Esophagus (tissue), 2 donors: ENCODE results near the gene AAK1. TPM values are rescaled to one million over a fixed set of nuclear protein-coding genes. Genes with fewer than 3 reads are reported as not detected.
A peak's percentile ranks its signal among the peaks of the same experiment; 100 is the strongest.

Source experiments
- H3K27ac ChIP-seq, 2 donors: one replicate each; pipeline ENCODE4 v1.5.1; 2013; ENCODE audit warnings: low read depth in 2 of 2, mild to moderate bottlenecking in 2 of 2, inconsistent platforms in 1 of 2, low read length in 1 of 2, moderate library complexity in 1 of 2
- H3K27me3 ChIP-seq, 2 donors: one replicate each; pipeline ENCODE4 v1.6.1; 2013; ENCODE audit warnings: low read length in 2 of 2, control low read depth in 1 of 2, mild to moderate bottlenecking in 1 of 2; ENCODE audit not compliant: insufficient read depth in 2 of 2, control insufficient read depth in 1 of 2
- H3K36me3 ChIP-seq, 2 donors: one replicate each; pipeline ENCODE4 v1.6.1; 2013; ENCODE audit warnings: low read length in 1 of 2; ENCODE audit not compliant: control insufficient read depth in 2 of 2, insufficient read depth in 2 of 2
- H3K4me1 ChIP-seq, 2 donors: one replicate each; pipeline ENCODE4 v1.6.1; 2013; ENCODE audit warnings: low read length in 1 of 2; ENCODE audit not compliant: control insufficient read depth in 2 of 2, insufficient read depth in 2 of 2
- H3K4me3 ChIP-seq, 2 donors: one replicate each; pipeline ENCODE4 v1.5.1; 2013; ENCODE audit warnings: low read length in 2 of 2, mild to moderate bottlenecking in 2 of 2, low read depth in 1 of 2, moderate library complexity in 1 of 2
- H3K9me3 ChIP-seq, 2 donors: one replicate each; pipeline ENCODE4 v1.6.1; 2013; ENCODE audit warnings: mild to moderate bottlenecking in 2 of 2, low read depth in 1 of 2, low read length in 1 of 2, moderate library complexity in 1 of 2; ENCODE audit not compliant: control insufficient read depth in 2 of 2, insufficient read depth in 1 of 2
- WGBS, 2 donors: extraction: QIAGEN DNeasy Blood & Tissue Kit; methylation state at CpG; one replicate each; pipeline ENCODE4 v1.1.7; 2013; 5-methylcytosine and 5-hydroxymethylcytosine counted together
- polyA plus RNA-seq, 2 donors: library from polyadenylated mRNA; stranded (reverse); fragments of 200-250 nt; gene quantifications; one replicate each; pipeline ENCODE4 v1.2.3, GENCODE V29; 2013
- donor health status: healthy with polysubstance abuse.
- donor health status: Bipolar disorder and iron deficiency.

The AAK1 gene
- polyA plus RNA-seq: 1 to 10 TPM; 4.4 to 8.4 TPM

- Histone ChIP-seq H3K4me1 (peaks cover 0 to 2% of the 10 kb centered on the region in 2 donors), H3K36me3 (peaks cover 0 to 5% of the 10 kb centered on the region in 2 donors), H3K27me3 (no peaks in the 10 kb centered on the region), H3K27ac (peak within 1 kb of the TSS; percentile 95 to 96), H3K4me3 (peak within 1 kb of the TSS; percentile 85 to 86), H3K9me3 (no peaks in the 10 kb centered on the region)
- 0% methylated on average over 64 to 81 of the region's 81 CpGs for WGBS, 2 donors
Measured at GRCh38 chr2:69643602-69644505, at the start of gene AAK1. AAK1 (minus strand) TSS chr2:69643739; CDS start chr2:69643040, 699 bp downstream.

GRCh38 chr2:69692424-69692823, 48.9 kb upstream of the AAK1 start:
- Histone ChIP-seq H3K9me3 (no peaks in the 10 kb centered on the region), H3K4me3 (no peak overlapping the region), H3K4me1 (peaks cover 2 to 5% of the 10 kb centered on the region in 2 donors), H3K36me3 (no peaks in the 10 kb centered on the region), H3K27ac (no peak overlapping the region), H3K27me3 (no peaks in the 10 kb centered on the region)
- 64 to 74% methylated on average over 2 of the region's 2 CpGs for WGBS, 2 donors

GRCh38 chr2:69689969-69690368, 46.4 kb upstream of the AAK1 start:
- WGBS, 2 donors: 95 to 97% methylated on average over 2 of the region's 2 CpGs
- Histone ChIP-seq H3K4me1 (peaks cover 0 to 5% of the 10 kb centered on the region in 2 donors), H3K4me3 (no peak overlapping the region), H3K36me3 (no peaks in the 10 kb centered on the region), H3K27me3 (no peaks in the 10 kb centered on the region), H3K27ac (no peak overlapping the region), H3K9me3 (no peaks in the 10 kb centered on the region)

- no peak overlapping the region for H3K27ac ChIP-seq
- H3K36me3 ChIP-seq: no peaks in the 10 kb centered on the region
- H3K4me1 ChIP-seq: peaks cover 0 to 5% of the 10 kb centered on the region in 2 donors
- no peaks in the 10 kb centered on the region for H3K27me3 ChIP-seq
- H3K9me3 ChIP-seq: no peaks in the 10 kb centered on the region
- WGBS, 2 donors: 78 to 84% methylated on average over 3 of the region's 3 CpGs
- H3K4me3 ChIP-seq: no peak overlapping the region
Measured at GRCh38 chr2:69689466-69689865, 45.9 kb upstream of the AAK1 start.

- H3K4me1 ChIP-seq: peaks cover 0 to 2% of the 10 kb centered on the region in 2 donors
Measured at GRCh38 chr2:69687971-69688611, 44.6 kb upstream of the AAK1 start.

GRCh38 chr2:69686813-69687212, 43.3 kb upstream of the AAK1 start:
- Histone ChIP-seq H3K9me3 (no peaks in the 10 kb centered on the region), H3K27me3 (no peaks in the 10 kb centered on the region), H3K27ac (peak overlapping the region in 1 of 2 donors; percentile 18), H3K4me1 (peaks cover 0 to 2% of the 10 kb centered on the region in 2 donors), H3K4me3 (no peak overlapping the region), H3K36me3 (no peaks in the 10 kb centered on the region)
- WGBS, 2 donors: 52 to 63% methylated on average over 5 of the region's 5 CpGs

More at GRCh38 chr2:69687971-69688611, 44.6 kb upstream of the AAK1 start:
- Histone ChIP-seq H3K27ac (no peak overlapping the region), H3K4me3 (no peak overlapping the region), H3K9me3 (no peaks in the 10 kb centered on the region), H3K27me3 (no peaks in the 10 kb centered on the region), H3K36me3 (no peaks in the 10 kb centered on the region)
- WGBS, 2 donors: 89 to 91% methylated on average over 7 of the region's 7 CpGs

GRCh38 chr2:69685321-69686048, 41.9 kb upstream of the AAK1 start:
- WGBS, 2 donors: 46 to 53% methylated on average over 5 of the region's 5 CpGs
- no peak overlapping the region for H3K27ac ChIP-seq
- H3K36me3 ChIP-seq: no peaks in the 10 kb centered on the region
- no peak overlapping the region for H3K4me3 ChIP-seq
- H3K9me3 ChIP-seq: no peaks in the 10 kb centered on the region
- H3K27me3 ChIP-seq: no peaks in the 10 kb centered on the region
- no peaks in the 10 kb centered on the region for H3K4me1 ChIP-seq

- Histone ChIP-seq H3K27ac (peak overlapping the region in 1 of 2 donors; percentile 13), H3K4me1 (no peaks in the 10 kb centered on the region), H3K36me3 (no peaks in the 10 kb centered on the region), H3K27me3 (no peaks in the 10 kb centered on the region), H3K9me3 (no peaks in the 10 kb centered on the region), H3K4me3 (no peak overlapping the region)
- 45 to 48% methylated on average over 5 of the region's 5 CpGs for WGBS, 2 donors
Measured at GRCh38 chr2:69683170-69683971, 39.8 kb upstream of the AAK1 start.

DNA sequence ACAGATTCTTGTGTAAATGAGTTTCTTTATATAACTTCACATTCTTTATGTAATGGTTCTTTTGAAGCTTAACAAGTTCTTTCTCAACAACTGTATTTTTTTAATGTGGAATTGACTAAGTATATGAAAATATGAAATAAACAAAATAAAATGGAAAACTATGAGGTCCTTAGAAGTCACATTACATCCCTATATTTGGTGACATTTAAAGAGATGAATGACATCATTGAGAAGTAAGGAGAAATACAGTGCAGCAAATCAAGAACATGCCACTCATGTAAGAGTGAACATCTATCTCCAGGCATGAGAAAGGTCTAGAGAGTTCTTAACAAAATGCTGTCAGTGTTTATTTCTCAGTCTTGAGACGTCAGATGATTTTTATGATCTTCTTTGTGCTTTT, 39.0 kb upstream of the AAK1 start:
- Histone ChIP-seq H3K36me3 (no peaks in the 10 kb centered on the region), H3K9me3 (no peaks in the 10 kb centered on the region), H3K27me3 (no peaks in the 10 kb centered on the region), H3K27ac (no peak overlapping the region), H3K4me3 (no peak overlapping the region), H3K4me1 (no peaks in the 10 kb centered on the region)
- 57 to 82% methylated on average over 1 of the region's 1 CpG for WGBS, 2 donors
